Amygdala (tissue), 56 donors: ENCODE results near the gene GADD45B.
"Not testable (repeated sequence)": the region's sequence is repeated elsewhere in the genome, so short reads cannot be mapped to it uniquely, and the experiment has no call there.

Source experiments
- DNase-seq, 56 donors: peaks; one replicate each; lab custom pipeline; 2025; lab: John Stamatoyannopoulos, UW

Gene GADD45B

GRCh38 chr19:2507109-2507508 lies 31.2 kb downstream of the GADD45B start:
- DNase-seq: peak in 1 of 56 donors; percentile 42

GRCh38 chr19:2509096-2509495 lies 33.2 kb downstream of the GADD45B start:
- no peak for DNase-seq

- DNase-seq: no peak
Observed at GRCh38 chr19:2511570-2511969, 35.6 kb downstream of the GADD45B start.

GRCh38 chr19:2511991-2512390 lies 36.1 kb downstream of the GADD45B start:
- DNase-seq: no peak

GRCh38 chr19:2512523-2513431 lies 36.9 kb downstream of the GADD45B start:
- DNase-seq: no peak

GRCh38 chr19:2514981-2515518 lies 39.1 kb downstream of the GADD45B start:
- DNase-seq: no peak

GRCh38 chr19:2516727-2517126 lies 40.8 kb downstream of the GADD45B start:
- no peak for DNase-seq

GRCh38 chr19:2517881-2518601 lies 42.1 kb downstream of the GADD45B start:
- no peak for DNase-seq

GRCh38 chr19:2518856-2519255 lies 42.9 kb downstream of the GADD45B start:
- DNase-seq: not testable (repeated sequence)

GRCh38 chr19:2519482-2519881 lies 43.6 kb downstream of the GADD45B start:
- no peak for DNase-seq

GRCh38 chr19:2523630-2524311 lies 47.8 kb downstream of the GADD45B start:
- DNase-seq: peak in 7 of 56 donors; percentile 10 to 48 (median 18)

- no peak for DNase-seq
Observed at GRCh38 chr19:2524361-2524839, 48.5 kb downstream of the GADD45B start.

GRCh38 chr19:2524840-2525723 lies 49.2 kb downstream of the GADD45B start:
- DNase-seq: peak in 6 of 56 donors; percentile 21 to 51 (median 48)

- DNase-seq: no peak
Observed at GRCh38 chr19:2527171-2527570, 51.2 kb downstream of the GADD45B start.

- no peak for DNase-seq
Observed at GRCh38 chr19:2527686-2528085, 51.8 kb downstream of the GADD45B start.
